ENCODE results near the gene GTF3C5. TPM values are rescaled to one million over a fixed set of nuclear protein-coding genes. Genes with fewer than 3 reads are reported as not detected.
"Not testable (repeated sequence)": the region's sequence is repeated elsewhere in the genome, so short reads cannot be mapped to it uniquely, and the experiment has no call there.

Gene GTF3C5
- polyA plus RNA-seq, 1 donor from 2014 or later: 103 TPM

GRCh38 chr9:133037775-133038515, 7.1 kb downstream of the GTF3C5 start:
- Histone ChIP-seq H3F3A (ENCODE audit: insufficient read depth, low read length, poor library complexity, severe bottlenecking) (no peaks in the 10 kb centered on the region), H3K79me2 (replicated peaks; ENCODE audit: insufficient read depth, low read length) (peaks cover 53% of the 10 kb centered on the region), H3K9ac (ENCODE audit: low read length) (no peak overlapping the region), H3K9me2 (ENCODE audit: insufficient read depth, low read length) (no peaks in the 10 kb centered on the region), H3K36me3 (ENCODE audit: insufficient read depth, low read length) (no peaks in the 10 kb centered on the region), H3K27ac (ENCODE audit: low read length) (no peak overlapping the region), H3K4me2 (ENCODE audit: low read length) (no peak overlapping the region), H3K27me3 (ENCODE audit: insufficient read depth, low read depth, low read length) (no peaks in the 10 kb centered on the region), H3K4me3 (ENCODE audit: low read length) (no peak overlapping the region), H2AFZ (ENCODE audit: low read depth, low read length) (no peak overlapping the region), H4K20me1 (ENCODE audit: insufficient read depth) (no peaks in the 10 kb centered on the region), H3K9me3 (ENCODE audit: low read length) (no peaks in the 10 kb centered on the region)
- TF ChIP-seq CTCF (IDR thresholded peaks at IDR 0.05; ENCODE audit: poor library complexity, severe bottlenecking) (no peak), EZH2 (IDR thresholded peaks at IDR 0.05; ENCODE audit: borderline replicate concordance, insufficient read depth, low read length, poor library complexity, severe bottlenecking) (no peak), REST (IDR thresholded peaks at IDR 0.05; ENCODE audit: borderline replicate concordance) (no peak), SMC3 (conservative IDR thresholded peaks at IDR 0.05; ENCODE audit: poor library complexity) (no peak), EP300 (conservative IDR thresholded peaks at IDR 0.05; ENCODE audit: poor library complexity, severe bottlenecking) (no peak), MXI1 (conservative IDR thresholded peaks at IDR 0.05; ENCODE audit: poor library complexity, severe bottlenecking) (no peak), TAF1 (IDR thresholded peaks at IDR 0.05; ENCODE audit: low read depth) (no peak)

GRCh38 chr9:133040892-133041479, 10.2 kb downstream of the GTF3C5 start:
- H3K4me3 ChIP-seq (ENCODE audit: low read length); H2AFZ ChIP-seq (ENCODE audit: low read depth, low read length); H3K9ac ChIP-seq (ENCODE audit: low read length); H3K27me3 ChIP-seq (ENCODE audit: insufficient read depth, low read depth, low read length); H3K4me2 ChIP-seq (ENCODE audit: low read length); H3K9me2 ChIP-seq (ENCODE audit: insufficient read depth, low read length); H3K27ac ChIP-seq (ENCODE audit: low read length); H3K36me3 ChIP-seq (ENCODE audit: insufficient read depth, low read length); H3F3A ChIP-seq (ENCODE audit: insufficient read depth, low read length, poor library complexity, severe bottlenecking); H3K9me3 ChIP-seq (ENCODE audit: low read length); H4K20me1 ChIP-seq (ENCODE audit: insufficient read depth): not testable (repeated sequence)
- TF ChIP-seq SMC3 (conservative IDR thresholded peaks at IDR 0.05; ENCODE audit: poor library complexity): peak; percentile 19
- peak; percentile 40 for TF ChIP-seq CTCF (IDR thresholded peaks at IDR 0.05; ENCODE audit: poor library complexity, severe bottlenecking)
- H3K79me2 ChIP-seq (replicated peaks; ENCODE audit: insufficient read depth, low read length): peaks cover 26% of the 10 kb centered on the region

Measured in neural cell (in vitro differentiated cells).